GM11168 (cell line): ENCODE data around the gene INSL3.

Source experiments
- in situ Hi-C: fragments of 300-500 bp; cut with MboI; formaldehyde crosslinking; loops from one replicate; pipeline ENCODE4 v1.12.0; 2022; ENCODE audit warnings: low sequenced_read_pairs; ENCODE audit not compliant: unreplicated experiment

Gene INSL3, protein sequence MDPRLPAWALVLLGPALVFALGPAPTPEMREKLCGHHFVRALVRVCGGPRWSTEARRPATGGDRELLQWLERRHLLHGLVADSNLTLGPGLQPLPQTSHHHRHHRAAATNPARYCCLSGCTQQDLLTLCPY

DNA sequence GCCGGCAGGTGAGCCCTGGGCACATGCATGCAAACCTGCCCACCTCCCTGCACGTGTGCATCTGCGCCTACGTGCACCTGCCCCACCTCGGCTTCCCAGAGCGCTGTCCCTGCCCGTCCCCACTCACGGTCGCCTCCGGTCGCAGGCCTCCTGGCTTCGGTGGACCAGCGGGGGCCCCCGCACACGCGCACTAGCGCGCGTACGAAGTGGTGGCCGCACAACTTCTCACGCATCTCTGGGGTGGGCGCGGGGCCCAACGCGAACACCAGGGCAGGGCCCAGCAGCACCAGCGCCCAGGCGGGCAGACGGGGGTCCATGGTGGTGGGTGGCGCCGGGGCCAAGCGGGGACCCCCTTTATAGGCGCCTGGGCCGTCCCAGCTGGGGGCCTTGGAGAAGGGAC is at the start of gene INSL3:
Gene INSL3, minus strand, starts transcription at position 330 of the 400 bp plus-strand sequence. Its CDS starts 13 bp downstream, at position 317.
- in situ Hi-C loops: no loop called here

DNA sequence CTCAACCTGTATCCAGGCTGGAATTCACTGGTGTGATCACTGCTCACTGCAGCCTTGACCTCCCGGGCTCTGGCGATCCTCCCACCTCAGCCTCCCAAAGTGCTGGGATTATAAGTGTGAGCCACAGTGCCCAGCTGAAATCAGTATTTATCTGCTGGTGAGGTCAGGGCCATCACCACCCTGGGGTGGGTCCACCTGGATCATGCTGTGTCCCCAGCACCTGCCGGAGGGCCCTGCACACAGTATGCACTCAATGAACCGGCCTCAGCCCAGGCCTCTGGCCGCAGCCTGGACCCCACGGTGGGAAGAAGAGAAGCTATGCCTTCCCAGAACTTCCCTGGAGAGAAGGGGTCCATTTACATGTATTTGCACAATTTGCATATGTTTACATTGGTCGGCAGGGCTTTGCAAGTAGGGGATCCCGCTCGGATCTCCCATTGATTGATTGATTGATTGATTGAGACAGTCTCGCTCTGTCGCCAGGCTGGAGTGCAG is 47.8 kb upstream of the INSL3 start:
- in situ Hi-C loops: no loop called here

DNA sequence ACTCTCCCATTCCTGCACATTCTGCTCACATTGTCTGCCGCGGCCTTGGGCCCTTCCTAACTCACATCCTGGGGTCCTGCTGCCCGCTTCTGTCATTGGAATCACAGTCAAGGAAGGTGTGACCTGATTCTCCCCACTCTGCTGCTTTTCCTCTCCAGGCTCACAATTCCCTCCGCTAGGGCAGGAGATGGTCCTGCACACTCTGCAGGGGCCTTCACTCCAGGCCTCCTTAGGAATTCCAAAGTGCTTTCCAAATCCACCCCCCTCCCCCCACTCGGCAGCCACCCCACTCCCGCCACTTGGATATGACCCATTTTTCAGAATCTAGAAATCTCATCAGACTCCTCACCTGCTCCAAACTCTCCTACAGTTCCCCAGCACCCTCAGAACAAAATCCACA is 47.4 kb upstream of the INSL3 start:
- in situ Hi-C loops: no loop called here

DNA sequence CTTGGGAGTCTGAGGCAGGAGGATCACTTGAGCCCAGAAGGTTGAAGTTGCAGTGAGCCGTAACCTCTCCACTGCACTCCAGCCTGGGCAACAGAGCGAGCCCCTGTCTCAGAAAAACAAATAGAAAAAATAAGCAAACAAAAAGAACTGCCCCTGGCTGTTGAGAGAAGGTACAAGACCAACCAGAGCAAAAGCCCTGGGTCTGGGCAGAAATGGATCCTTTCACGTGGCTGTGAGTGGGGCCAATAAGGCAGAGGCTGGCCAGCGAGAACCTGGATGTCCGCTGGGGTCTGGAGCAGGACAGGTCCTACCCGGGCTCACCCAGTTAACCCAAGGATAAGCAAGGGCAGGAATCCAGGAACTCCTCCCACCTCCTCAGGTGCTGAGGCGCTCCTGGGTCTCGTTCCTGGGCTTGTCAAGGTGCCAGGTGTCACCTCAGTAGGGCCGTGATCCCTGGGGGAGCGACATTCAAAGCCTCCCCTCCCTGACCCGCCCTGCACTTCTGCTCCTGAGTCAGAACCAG is 45.7 kb upstream of the INSL3 start:
- in situ Hi-C loops: no loop called here

DNA sequence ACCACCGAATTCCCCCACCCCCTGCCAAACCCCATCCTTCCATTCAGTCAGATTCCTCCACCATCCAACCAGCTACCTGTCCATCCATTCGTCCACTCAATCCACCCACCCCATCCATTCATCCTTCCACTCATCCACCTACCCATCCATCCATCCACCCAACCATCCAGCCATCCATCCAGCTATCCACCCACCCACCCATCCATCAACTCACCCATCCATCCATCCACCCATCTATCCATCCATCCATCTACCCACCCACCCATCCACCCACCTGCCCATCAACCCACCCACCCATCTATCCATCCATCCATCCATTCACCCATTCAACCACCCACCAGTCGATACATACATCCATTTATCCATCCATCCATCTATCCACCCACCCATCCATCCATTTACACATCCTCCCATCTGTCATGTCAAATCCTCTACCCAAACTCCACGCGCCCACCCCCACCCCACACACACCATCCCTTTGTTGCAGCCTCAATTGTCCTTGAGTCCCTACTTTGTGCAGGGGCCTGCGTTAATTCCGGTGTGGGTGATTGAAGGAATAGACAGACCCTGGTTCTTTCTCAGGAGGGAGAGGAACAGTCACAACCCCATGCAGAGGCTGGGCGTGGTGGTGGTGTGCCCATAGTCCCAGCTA is 45.1 kb upstream of the INSL3 start:
- in situ Hi-C loops: no loop called here

DNA sequence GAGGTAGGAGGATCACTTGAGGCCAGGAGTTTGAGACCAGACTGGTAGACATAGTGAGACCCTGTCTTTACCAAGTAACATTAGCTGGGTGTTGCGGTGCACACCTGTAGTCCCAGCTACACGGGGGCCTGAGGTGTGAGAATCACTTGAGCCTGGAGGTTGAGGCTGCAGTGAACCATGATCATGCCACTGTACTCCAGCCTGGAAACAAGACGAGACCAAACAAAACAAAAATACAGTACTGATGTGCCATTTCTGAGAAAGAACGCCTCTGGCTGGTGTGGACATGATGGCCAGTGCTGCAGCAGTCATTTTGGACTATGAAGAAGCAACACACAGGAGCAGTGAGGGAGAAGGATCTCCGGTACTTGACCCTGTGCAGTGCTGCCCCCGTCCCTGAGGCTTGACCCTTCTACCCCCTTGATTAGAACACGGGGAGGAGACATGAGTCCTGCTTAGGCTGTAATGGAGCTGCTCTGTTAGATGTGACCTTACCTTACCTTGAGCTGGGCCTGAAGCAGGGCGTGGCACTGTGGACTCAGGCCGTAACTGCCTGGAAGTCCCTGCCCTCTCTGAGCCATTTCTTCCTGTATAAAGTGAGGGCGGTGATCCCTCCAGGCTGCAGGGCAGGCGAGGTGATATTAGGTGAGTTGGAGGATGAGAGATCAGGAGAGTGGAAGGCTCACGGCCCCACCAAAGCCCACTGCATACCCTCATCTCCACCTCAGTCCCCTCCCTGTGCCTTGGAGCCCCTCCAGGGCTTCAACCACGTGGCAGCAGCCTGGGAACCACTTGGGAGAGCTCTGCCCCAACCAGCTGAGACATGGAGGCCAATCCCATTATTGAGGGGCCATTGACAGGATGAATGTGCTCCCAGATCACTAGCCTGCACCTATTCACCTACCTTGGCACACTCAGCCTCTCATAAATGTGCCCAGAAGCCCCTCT is 44.3 kb upstream of the INSL3 start:
- in situ Hi-C loops: no loop called here

DNA sequence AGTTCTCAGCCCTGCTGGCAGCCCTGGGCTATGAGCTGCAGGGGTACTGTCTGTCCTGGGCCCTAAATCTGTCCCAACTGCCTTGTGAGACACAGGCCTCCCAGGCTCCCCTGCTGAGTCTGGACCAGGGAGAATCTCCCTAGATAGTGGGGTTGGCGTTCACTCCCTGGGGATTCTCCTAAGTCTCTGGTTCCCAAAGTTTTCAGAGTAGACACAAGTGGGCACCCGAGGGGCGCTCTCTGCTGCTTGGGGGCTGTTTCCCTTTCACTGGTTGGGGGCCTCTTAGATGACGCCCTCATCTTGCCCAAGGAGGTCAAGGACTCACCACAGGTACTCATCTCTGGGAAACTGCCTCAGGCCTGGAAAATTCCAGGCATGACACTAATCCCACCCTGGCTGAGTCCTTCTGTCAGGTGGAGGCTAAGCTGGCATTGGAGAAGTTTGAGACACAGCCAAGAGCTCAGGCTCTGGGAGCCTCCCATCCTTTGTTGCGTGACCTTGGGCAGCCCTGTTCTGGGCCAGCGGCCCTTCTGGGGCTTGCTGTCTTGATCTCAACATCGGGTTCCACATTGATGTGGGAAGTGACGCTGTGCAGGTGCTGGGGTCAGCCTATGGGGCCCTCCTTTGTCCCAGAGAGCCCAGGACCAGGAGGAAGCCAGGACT is 42.3 kb upstream of the INSL3 start:
- in situ Hi-C loops: no loop called here

DNA sequence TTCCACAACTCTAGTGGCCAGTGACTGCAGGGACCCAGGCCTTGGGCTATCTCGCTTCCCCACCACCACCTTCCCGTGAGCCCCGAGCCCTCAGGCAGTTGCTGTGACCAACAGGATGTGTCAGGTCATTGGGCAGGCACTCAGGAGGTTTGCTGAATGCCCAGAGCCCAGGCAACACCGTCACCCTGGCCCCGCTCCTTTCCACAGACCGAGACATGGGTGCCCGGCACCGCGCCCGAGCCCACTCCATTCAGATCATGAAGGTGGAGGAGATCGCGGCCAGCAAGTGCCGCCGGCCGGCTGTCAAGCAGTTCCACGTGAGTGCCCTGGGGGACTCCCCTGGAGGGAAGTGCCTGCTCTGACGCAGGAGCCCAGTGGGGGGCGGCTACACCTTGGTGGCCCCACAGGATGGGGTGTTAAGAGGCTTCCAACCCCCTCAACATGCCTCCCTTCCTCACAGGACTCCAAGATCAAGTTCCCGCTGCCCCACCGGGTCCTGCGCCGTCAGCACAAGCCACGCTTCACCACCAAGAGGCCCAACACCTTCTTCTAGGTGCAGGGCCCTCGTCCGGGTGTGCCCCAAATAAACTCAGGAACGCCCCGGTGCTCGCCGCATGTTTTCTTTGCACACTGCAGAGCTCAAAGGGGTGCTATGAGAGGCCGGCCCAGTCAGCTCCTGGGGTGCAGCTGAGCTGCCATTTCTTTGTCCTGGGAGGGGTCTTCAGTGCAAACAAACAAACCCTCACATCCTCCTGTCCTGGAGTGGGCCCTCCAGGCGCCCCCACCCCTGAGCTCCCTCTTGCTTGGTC is 41.6 kb upstream of the INSL3 start:
- in situ Hi-C loops: no loop called here

DNA sequence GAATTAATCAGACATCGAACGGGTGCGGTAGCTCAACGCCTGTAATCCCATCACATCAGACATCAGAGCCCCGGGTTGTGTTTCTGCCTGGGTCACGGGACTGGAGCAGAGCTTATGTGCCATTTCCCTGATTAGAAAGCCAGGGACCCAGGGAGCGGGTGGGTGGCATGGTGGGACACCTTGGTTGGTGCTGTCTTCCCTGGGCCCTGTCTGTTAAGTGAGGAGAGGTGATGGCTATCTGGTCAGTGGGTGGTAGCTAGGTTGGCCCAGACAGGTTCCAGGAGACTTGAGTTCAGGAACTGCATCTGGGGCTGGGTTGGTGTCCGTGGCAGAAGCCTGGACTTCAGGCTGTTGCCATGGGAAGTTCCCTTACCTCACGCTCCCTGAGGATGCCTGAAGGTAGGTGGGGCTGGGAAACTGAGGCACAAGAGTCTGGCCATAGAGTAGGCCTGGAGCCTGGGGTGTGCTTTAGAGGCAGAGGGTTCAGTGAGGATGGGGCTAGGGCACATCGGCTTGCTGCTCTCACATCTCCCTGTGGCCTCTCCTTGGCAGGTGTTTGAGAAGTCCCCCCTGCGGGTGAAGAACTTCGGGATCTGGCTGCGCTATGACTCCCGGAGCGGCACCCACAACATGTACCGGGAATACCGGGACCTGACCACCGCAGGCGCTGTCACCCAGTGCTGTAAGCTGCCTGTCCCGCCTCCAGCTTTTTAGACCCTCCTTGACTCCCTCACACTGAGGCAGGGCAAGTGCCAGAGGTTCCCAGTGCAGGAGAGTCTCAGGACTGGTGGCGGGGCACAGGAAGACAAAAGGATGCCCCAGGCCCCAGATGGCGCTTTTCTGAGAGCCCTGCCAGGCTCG is 40.5 kb upstream of the INSL3 start:
- in situ Hi-C loops: no loop called here

DNA sequence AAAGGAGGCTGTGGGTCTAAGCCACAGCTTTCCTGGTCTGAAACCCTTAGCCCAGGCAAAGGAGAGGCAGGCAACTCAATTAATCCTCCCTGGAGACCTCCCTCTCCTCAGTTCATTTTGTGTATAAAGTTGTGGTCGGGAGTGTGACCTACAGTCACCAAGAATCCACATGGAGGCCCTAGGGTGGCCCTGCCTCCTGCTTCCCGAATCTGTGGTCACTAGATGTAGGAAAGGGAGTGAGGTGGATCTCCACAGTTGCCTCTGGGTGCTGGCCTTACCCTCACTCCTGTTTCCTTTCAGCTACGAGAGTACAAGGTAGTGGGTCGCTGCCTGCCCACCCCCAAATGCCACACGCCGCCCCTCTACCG is 39.7 kb upstream of the INSL3 start:
- in situ Hi-C loops: no loop called here

DNA sequence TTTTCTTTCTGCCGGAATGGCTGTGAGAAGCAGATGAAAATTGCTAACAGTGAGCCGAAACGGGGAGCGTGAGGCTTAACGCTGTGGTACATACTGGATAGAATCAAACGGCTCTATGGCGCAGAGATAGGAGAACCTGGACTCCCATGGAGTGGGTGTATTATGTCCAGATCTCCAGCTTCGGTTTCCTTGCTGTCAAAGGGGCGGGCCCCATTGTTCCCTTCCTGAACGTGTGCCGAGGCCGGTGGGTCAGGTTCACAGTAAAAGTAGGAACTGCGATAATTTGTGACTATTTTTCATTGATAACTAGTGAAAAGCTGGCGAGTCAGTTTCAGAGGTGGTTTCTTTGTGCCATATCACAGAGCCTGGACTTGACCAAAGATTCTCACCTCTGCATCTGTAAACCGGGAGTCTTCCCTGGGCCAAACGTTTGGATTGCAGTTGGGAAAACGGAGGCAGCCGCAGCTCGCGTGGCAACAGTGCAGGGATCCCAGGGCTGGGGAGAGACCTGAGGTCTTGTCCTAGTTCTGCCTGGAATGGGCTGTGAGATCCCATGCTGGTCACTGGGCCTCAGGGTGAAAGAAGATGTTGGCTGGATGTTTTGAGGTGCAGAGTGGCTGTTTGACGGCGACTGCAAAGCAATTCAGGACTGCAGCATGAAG is 39.1 kb upstream of the INSL3 start:
- in situ Hi-C loops: no loop called here

DNA sequence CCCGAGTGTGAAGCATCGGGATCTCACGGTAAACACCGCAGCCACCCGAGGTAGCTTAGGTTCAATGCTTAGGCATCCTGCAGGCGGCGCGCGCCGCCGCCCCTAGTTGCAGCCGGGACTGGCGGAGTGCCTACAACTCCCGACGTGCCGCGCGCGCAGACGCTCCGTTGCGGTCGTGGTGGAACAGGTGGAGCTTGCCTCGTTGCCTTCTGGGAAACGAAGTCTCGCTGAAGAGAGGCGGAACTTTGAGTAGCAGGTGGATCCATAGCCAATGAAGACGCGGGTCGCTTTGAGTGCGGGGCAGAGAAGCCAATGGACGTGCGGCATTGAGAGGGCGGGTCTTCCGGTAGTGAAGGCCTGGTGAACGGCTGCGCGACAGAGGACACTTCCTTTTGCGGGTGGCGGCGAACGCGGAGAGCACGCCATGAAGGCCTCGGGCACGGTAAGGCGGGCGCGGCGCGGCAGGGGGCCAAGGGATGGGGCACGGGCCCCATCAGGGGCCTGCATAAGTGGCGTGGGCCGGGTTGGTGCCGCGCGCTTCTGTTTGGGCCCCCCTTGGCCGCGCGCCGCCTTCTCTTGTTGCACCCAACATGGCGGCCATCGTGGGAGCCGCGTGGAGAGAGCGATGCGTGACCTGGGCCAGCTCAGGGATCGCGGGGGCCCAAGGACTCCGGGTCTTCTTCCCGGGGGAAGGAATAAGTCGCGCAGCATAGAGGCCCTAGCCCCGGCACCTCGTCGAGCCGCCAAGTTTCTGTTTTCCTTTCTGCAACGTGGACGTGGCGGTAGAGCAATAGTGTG is 38.4 kb upstream of the INSL3 start, which contains the start of gene RPL18A:
Gene RPL18A, plus strand, starts transcription at position 378 of the 798 bp plus-strand sequence. Its CDS starts 47 bp downstream, at position 425.
- in situ Hi-C loops: loop anchor here (5.0 to 10.0 kb wide), 3 partner anchors 68 to 145 kb away; partner anchors contain the start of gene MAP1S

DNA sequence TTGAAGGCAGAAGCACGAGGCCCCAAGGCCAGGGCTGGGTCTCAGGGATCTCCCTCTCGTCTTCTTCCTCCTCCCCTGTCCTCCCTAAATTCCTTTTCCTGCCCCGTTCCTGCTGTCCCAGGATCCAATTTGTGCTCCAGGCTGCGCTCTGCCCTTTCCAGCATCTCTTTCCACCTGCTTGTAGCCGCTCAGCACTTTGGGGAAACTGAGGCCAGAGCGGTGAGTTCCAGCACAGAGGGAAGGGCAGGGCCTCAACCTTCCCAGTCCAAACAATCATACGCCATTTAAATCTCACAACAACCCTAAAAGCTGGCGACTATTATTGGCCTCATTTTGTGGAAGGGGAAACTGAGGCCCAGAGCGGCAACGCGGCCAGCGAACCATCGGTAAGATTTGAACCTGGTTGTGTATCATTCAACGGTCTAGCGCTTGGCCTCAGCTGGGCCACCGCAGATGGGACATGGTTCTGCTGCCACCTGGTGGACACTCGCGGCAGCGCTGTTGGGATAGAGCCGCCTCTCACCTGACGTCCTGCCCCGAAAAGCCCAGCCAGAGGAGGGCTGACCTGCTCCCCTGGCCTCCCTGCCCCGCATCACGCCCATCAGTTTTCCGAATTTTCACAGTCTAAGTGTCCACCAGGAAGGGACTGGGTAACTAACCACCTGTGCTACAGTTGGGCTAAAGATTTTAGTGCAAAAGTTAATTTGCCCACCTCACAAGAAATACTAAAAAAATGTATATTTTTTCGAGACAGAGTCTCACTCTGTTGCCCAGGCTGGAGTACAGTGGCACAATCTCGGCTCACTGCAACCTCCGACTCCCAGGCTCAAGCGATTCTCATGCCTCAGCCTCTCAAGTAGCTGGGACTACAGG is 34.2 kb upstream of the INSL3 start:
- in situ Hi-C loops: loop anchor here (5.0 to 10.0 kb wide), 3 partner anchors 72 to 141 kb away; partner anchors contain the start of gene MAP1S

DNA sequence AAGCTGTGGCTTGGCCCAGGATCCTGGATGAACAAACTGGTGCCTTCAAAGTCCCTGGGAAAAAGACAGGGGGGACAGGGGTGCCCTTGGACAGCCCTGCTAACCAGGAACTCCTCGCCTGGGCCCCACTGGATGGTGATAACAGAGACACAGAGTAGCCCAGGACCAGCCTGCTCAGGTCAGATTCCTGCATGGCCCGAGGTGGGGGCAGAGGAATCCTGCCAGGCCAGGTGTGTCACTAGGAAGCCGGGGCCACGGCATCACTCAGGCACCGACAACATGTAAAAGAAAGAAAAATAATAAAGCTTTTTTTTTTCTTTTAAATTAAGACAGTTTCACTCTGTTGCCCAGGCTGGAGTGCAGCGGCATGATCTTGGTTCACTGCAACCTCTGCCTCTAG is 32.7 kb upstream of the INSL3 start:
- in situ Hi-C loops: loop anchor here (10.0 kb wide), 1 partner anchor 139 kb away; the partner anchor contains the start of gene MAP1S

DNA sequence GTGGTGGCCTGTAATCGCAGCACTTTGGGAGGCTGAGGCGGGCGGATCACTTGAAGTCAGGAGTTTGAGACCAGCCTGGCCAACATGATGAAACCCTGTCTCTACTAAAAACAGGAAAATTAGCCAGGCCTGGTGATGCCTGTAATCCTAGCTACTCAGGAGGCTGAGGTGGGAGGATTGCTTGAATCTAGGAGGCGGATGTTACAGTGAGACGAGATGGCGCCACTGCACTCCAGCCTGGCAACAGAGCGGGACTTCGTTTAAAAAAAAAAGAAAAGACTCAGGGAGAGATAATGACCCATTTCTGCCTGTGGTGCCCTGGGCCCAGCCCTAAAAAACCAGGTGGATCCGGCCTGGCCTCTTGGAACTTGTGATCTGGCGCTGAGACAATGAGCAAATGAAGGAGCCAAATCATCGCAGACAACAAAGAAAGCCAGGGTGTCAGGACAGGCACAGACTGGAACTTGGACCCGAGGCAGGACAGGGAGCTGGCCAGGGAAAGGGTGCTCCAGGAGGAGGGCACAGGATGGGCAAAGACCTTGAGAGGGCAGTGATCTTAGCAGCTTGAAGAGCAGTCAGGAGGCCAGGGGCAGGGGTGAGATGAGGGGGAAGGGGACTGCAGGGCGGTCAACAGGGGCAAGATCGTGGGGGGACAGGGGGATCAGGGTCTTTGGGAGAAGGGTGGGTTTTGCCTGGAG is 27.4 kb upstream of the INSL3 start:
- in situ Hi-C loops: no loop called here
